ENCODE data around the gene ABR.

GRCh38 chr17:1144162-1144561 lies 35.6 kb downstream of the ABR start:
- TF ChIP-seq POLR2A (IDR thresholded peaks at IDR 0.05) (no peak), CTCF (IDR thresholded peaks at IDR 0.05) (no peak)
